GM21526 (cell line): ENCODE data around the gene KCNMA1.

ENCODE experiments used
- ATAC-seq: cut with Tn5 transposase; IDR thresholded peaks from one replicate; pipeline ENCODE4 v1.9.1; 2021; ENCODE audit warnings: moderate library complexity; ENCODE audit not compliant: unreplicated experiment, low FRiP score

KCNMA1 gene

DNA sequence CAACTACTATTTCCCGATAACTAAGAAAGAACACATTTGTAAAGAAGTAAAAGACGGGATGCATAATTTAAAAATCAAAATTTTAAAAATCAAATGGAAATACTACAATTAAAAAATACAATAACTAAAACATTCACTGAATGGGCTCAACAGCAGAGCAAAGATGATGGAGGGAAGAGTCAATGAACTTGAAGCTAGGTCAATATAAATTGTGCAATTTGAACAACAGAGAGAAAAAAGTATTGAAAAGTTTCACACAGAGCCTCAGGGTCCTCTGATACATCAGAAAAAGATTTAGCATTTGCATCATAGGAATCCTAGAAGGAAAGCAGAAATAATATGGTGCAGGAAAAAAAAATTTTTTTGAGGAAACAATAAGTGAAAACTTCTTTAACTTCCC is 581.0 kb downstream of the KCNMA1 start:
- ATAC-seq = no peak

DNA sequence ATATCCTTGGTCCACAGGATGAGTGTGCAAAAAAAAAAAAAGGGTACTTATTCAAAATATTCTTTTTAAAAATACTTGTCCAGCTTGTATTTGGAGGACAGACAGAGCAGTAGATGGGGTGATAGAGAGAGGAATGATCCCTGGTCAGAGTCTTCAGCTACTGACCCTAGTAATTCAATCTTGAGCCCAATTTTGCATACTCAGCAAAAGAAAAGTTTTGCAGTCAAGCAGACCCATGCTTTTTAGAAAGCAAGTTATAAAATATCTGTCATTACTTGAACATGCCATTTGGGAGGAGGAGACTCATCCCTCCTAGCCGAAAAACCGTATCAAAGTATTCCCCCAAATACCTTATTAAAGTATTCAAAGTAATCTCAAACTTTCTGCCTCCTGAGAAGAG is 585.0 kb downstream of the KCNMA1 start:
- no peak for ATAC-seq

DNA sequence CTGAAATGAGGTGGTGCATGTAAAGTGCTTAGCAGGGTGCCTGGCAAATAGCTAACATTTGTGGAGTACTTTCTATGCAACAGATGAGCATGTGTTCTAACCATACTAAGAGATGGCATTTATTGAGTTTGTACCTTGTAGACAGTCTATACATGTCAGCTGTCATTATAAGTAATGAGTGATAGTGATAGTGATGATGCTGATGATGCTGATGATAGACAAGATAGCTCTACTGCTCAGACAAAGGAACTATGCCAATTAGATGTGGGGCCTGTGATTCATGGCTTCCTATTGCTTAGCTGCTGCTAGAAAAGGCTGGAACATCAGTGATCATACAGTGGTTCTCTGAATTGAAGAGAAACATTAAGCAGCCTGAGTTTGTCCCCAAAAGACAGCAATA is 585.8 kb downstream of the KCNMA1 start:
- ATAC-seq = no peak

DNA sequence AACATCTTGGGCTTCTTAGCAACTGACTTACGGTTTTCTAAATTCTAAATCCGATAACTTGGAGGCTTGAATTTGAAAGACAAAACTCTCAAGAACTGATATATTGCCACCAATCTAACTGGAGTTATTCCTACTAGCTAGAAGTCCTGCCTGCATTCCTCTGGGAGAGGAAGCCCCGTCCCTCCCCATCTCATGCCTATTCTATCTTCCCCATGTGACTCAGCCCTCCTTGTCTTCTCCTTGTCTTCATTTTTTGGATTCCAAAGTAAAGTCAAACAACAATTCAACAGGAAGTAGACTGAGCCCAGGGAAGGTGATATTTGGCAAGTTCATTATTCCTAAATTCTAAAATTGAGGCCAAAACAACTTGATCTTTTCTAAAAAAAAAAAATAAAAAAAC is 587.7 kb downstream of the KCNMA1 start:
- no peak for ATAC-seq

DNA sequence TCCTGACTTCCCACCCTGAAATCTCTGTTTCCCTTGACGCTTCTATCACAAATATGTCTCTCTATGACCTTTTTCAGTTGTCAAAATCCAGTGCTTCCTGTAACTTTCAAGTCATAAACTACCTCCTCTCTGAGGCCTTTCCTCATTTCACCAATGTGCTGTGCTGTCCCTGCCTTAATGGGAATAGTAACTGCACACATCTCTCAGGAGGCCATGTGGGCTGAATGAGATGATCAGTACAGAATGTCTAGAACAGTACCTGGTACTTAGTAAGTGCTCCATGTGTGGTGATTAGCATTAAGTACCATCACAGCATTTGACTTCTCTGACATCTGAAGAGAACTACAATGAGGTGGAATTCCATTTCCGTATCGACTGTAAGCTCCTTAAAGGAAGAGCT is 588.5 kb downstream of the KCNMA1 start:
- no peak for ATAC-seq

DNA sequence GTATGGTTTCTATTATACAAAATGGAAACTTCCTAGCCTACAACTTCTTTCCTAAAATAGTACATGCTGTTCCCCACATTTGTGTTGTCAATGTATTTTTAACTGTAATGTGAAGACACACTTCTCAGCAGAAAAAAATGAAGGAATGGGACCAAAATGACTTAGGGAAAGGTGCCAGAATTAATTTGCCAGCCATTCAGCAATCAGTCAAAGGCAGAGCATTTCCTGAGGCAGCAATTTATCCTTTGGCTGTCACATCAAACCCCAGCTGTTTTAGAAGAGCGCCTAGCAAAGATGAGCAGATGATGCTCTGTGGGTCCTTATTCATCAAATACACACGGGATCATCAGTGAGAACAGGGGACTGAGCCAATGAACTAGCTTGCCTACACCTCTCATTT is 592.5 kb downstream of the KCNMA1 start:
- ATAC-seq = no peak

DNA sequence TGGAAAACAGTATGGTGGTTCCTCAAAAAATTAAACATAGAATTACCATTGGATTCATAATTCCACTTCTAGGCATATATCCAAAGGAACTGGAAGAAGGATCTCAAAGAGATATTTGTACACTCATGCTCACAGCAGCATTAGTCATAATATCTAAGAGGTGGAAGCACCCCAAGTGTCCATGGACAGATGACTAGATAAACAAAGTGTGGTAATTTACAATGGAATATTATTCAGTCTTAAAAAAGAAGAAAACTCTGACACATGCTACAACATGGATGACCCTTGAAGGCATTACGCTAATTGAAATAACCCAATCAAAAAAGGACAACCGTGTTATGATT is 594.2 kb downstream of the KCNMA1 start:
- ATAC-seq = no peak

DNA sequence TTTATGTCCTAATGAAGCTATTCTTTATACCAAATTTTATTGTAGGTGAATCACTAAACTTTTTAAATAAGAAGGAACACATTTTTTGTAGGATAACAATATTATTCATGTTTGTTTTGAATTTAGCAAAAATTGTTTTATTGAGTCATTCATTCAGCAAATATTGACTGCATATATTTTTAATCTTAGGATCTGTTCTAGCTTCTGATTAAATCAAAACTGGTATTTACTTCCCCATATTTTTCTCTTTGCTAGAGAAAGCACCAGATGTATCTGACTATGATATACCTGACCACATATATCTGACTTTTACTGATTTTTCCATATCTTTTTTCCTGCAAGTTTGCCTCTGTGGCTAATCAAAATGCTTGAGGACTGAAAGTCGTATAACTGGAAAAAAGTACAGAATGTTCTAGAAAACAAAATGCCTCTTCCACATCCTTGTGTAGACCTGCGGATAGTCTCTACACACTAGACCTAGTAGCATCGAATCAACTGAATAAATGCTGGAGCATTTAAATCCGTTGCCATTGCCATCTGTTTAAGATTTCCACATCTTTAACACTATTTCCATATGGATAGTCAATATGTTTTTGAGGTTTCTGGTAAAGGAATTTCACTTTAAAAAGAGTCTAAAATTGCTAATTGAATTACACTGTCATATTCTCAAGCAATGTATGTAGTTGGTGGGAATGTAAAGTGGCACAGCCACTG is 594.7 kb downstream of the KCNMA1 start:
- no peak for ATAC-seq

DNA sequence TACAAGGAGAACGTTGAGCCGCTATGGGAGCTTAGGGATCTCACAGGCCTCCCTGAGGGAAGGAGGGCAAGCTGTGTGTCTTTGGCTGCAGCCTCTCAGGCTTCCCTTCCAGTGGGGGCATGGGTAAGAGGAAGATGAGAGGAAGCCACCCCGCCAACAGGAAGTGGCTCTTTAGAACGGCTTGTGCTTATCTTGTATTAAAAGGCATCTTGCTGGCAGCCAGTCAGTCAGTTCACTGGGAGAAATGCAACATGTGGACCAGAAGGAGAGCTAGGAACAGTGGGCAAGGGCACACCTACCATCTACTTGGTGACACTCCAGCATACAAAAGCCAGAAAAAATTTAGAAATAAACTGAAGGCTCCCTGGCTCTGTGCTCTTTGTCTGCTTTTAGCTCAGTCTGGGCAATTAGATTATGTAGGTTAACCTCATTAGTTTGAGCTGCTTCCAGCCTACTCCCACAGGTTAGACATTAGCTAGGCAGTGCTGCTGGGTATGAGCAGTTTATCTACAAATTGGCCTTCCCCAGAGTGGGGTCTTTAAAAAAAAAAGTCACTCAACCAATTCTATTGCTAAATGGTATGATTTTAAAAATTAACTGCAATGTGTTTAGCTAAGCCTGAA is 595.9 kb downstream of the KCNMA1 start:
- no peak for ATAC-seq

DNA sequence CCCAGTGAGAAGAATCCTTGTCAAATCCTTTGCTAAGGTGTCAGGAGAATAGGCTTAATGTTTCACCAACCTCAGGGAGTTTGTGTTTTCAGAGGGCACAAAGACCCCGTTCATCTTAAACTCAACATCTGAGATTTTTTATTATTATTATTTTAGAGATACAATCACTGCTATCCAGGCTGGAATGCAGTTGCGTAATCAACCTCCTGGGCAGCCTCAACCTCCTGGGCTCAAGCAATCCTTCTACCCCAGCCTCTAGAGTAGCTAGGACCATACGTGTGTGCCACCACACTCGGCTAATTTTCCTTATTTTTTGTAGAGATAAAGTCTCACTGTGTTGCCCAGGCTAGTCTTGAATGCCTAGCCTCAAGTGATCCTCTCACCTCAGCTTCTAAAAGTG is 599.2 kb downstream of the KCNMA1 start:
- ATAC-seq = no peak

DNA sequence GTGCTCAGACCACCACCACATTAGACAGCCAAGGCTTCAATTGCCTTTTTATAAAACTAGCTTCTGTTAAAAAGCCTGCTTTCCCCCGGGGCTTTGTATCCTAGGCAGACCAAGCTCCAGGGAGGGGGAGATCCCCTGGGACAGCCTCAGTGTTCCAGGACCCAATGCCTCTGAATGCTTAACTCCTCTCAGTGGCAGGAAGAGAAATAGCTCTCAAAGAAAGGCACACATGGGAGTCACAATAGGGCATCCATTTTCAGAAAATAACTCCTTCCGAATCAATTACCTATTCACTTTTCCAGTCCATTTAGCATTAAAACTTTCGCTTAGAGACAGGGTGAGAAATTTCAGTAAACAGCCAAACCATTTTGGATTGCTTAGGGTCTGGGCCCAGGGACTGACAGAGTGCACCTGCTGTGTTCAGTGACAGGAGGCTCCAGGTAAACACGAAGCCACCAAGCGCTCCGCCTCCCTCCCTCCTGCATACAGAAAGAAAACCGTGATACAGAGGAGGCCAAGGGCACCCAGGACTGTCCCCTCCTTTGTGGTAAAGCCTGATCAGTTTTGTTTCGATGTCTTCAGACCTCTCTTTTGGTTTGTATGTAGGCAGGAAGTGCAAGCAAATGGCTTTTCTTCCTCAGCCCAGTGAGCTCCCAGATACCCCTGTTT is 599.7 kb downstream of the KCNMA1 start:
- no peak for ATAC-seq

DNA sequence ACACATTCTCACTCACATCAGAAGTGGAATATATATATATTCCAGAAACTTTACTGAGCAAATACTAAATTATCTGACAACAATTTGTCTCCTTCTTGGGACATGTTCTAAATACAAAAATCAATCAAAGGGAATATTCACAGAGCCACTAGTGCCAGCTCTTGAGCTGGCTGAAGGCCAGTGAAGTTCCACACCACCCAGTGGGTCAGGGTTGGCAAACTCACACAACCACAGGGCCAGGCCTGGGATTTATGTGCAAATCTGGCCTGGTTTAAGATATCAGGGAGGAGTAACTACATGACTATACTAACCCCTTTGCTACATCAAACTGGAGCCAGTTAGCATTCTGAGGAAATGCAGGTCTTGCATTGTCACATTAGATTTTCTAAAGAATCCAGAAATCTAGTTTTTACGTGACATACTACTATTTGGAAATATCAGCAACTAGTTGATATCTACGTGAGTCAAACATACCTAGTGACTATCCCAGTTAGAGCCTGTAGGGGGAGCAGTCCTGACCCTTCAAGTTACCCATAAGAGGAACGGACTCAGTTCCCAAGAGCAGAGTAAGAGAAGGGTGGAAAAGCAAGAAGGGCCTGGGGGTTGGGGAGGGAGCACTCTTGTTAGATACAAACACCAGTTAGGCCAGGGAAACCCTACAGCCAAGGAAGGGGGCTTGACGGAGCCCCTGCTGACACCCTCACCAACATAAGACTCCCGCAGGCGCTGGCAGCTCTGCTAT is 600.4 kb downstream of the KCNMA1 start:
- peak; percentile 62 for ATAC-seq

DNA sequence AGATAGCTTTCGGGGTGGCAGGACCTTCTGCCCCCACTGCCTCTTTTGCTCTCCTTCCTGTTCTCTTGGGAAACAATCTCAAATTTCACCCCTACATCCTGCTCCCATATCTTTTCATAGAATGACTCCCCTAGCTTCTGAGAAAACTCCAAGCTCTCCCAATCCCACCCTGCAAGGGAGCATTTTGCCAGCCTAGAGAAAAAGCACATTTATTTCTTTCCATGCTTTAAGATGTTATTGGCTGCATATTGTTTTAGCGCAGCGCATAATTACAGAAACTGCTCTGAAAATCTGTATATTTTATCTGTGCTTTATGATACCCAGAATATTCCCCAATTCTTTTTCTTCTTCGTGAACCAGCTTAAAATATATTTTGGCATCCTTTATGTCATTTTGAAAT is 601.3 kb downstream of the KCNMA1 start:
- no peak for ATAC-seq

DNA sequence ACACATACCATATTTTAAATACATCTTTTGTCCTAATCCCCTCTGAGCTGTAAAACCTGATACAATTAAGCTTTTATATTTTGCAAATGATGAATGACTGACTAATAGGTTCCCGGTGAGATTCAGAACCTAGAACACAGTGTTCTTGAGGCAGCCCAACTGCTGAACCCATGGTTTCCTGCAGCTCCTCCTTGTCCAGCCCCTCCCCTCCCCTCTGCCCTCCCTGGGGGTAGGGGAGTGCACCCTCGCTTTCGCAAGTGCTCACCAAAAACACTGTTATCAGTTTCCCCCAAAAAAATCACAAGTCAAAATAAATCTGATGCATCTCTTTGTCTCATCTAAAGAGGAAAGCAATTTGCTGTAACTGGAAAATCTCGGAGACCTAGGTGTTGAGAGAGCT is 602.8 kb downstream of the KCNMA1 start:
- ATAC-seq = no peak

DNA sequence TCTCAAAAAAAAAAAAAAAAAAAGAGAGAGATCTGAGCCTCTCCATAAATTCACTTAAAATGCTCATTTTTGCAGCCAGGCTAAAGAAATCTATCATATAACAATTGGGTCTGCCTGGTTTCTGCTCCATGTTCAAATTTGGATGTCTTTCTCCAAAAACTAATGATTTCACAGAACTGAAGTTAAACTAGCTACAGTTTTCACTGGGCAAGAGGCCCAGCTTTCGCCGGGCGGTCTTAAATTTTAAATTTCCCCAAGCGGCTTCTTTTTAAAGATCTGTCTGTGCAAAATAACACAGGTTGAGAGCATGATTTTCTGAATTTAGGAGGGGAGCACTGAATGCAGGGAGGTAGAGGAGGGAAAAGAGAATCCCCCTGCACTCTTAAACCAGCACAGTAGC is 603.4 kb downstream of the KCNMA1 start:
- ATAC-seq = no peak

DNA sequence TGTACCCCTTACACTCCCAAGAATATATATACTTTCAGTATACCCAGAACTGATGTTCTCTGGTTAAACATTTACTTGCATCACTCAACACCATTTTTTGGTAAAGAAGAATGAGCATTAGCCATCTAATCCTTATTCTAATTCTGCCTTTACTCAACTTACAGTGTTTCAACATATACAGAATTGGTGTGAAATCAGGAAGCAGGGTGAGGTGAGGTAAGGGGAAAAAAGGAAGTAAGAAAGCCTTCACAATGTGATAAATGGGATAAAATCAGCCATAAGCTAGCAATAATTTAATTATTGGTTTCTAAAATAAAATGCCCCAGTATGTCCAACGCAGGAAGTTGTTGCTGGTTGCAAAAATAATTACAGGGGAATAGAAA is 605.4 kb downstream of the KCNMA1 start:
- ATAC-seq = no peak

DNA sequence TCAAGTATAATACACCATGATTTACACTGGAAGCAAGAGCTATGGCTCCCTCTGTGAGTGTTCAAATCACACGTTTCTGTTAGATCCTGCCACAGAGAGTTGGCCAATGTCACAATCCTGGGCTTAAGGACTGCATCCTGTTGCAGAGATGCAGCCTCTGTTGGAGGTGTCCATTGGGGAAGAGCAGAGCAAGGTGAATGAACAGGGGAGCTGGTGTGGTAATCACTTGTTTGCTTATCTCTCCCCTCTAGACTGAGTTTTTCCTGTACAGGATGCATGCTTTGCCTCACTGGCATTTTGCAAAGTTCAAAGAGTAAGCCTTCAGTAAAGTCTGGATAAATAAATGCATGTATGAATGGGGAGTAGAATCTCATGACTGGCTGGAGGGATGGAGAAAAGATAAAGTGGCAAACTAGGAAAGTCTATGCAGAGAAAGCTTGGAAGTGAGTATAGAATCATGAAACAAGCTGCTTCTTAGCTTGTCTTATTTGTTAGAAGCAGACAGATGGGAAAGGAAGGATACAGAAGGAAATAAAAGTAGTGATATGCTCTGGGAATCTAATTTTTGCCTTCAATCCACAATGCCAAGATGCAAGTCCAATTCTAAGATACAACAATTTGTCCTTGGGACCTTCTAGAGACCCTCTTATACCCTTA is 605.9 kb downstream of the KCNMA1 start:
- no peak for ATAC-seq

DNA sequence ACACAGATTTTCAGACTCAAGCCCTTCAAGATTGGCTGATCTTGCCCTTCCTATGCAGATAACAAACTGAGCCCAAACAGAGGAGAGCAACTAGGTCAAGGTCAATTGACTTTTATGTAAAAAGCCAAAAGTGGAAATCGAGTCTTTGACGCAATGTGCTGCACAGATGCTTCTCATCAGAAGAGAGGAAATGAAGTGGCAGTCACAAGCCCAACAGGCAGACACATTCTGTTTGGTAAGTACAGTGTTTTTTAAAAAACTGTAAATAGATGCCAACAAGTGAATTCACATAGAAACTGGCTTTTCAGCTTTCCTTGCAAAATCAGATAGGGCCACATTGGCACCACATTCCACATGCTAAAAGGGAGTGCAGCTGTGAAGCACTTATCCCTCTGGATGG is 606.6 kb downstream of the KCNMA1 start:
- no peak for ATAC-seq

DNA sequence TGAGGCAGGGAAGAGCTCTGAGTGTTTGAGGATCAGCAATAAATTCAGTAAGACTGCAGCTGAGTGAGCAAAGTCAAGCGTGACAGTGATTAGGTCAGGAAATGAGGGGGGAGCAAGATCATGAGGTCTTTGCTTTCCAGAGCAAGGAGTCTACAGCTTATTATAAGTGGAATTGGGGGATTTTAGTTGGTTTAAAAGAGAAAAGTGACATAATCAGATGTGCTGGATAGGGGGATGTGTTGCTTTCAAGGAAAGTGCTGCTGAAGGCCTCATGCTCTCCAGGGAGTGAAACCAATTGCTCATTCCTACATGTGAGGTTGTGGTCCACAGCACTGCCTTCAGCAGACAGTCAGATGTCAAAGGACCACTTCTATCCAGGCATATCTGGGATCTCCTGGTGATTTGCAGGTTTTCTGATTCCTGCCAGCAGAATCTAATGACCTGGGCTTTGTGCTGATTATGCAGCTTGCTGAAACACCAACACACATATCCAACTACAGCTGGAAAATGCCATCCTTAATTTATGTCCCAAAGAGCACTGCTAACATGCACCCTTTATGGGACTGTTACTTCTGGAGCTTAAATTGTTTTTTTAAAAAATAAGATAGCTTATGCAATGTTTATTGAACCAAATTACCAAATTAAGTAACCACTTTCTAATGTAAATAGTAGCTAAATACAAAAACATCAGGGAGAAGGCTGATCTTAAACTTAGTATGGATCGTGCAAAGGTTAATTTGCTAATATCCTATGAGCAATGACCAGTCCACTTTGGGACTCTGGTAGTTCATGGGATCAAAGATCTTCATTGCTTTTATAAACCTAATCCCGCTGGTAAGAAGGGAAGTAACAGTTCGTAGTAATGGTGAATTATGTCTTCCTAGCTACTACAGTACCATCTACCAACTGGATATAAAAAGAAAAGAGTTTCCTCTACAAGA is 607.6 kb downstream of the KCNMA1 start:
- ATAC-seq = no peak

DNA sequence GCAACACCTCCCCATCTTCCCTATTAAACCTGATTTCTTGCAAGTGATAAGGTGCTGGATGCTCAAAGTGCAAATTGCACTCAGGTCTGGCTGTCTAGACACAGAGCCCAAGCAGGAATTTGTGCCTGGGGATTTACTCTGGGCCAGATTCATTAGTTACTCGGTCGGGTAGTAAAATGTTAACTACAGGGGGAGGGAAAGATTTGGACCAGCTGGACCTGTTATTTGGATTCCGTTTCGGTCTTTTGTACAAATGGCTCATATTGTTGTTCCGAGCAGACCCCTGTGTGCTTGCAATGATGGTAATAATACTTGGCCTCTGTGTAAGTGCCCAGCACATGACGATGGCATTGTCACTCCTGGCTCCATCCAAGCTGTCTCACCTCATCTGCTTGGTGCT is 609.6 kb downstream of the KCNMA1 start:
- ATAC-seq = no peak
